B cell (primary cell): ENCODE results near the gene LHX4. TPM values are rescaled to one million over a fixed set of nuclear protein-coding genes. Genes with fewer than 3 reads are reported as not detected.

Experiments
- ATAC-seq: fragments of 200-7000 bp; cut with Tn5 transposase; one replicate; pipeline ENCODE4 v1.10.0; 2021; ENCODE audit warnings: low read depth, mild to moderate bottlenecking, moderate number of reproducible peaks, moderate library complexity
- CTCF ChIA-PET: fragments of 350-600 bp; sonication (Branson Sonifier 250); formaldehyde crosslinking; loops from one replicate; lab custom pipeline; 2021; ENCODE audit warnings: antibody characterized with exemption, inconsistent platforms; lab: Charles Lee
- POLR2A ChIA-PET: fragments of 350-600 bp; sonication (Branson Sonifier 250); formaldehyde crosslinking; loops from one replicate; lab custom pipeline; 2021; ENCODE audit warnings: antibody characterized with exemption; lab: Charles Lee
- DNase-seq: peaks from one replicate; pipeline ENCODE4 v3.0.0; 2013
- H2AFZ ChIP-seq: 2 replicates; pipeline ENCODE4 v1.6.1; 2012; ENCODE audit warnings: mild to moderate bottlenecking, low read depth, low read length; ENCODE audit not compliant: insufficient read depth, poor library complexity, severe bottlenecking
- H3K27ac ChIP-seq, 2 donors: 1 replicate in 1 of 2; 2 replicates in 1 of 2; pipeline ENCODE4 v1.5.1; 2012 to 2013; ENCODE audit warnings: low read length in 2 of 2, mild to moderate bottlenecking in 2 of 2, moderate library complexity in 1 of 2
- H3K27me3 ChIP-seq, 4 experiments: fragments of 200-600 bp in 1 of 4; sonication (generic) in 1 of 4; replicated peaks in 1 of 4; 1 replicate in 2 of 4; 2 replicates in 2 of 4; pipeline versions ENCODE4 v1.6.1 to v1.7.0; 2013 to 2016; ENCODE audit warnings: low read length in 3 of 4, mild to moderate bottlenecking in 2 of 4, mixed read lengths in 1 of 4, moderate library complexity in 1 of 4; ENCODE audit not compliant: insufficient read depth in 4 of 4, control insufficient read depth in 3 of 4; ENCODE audit errors: control extremely low read depth in 1 of 4
- H3K36me3 ChIP-seq, 2 experiments: replicated peaks in 1 of 2; 1 replicate in 1 of 2; 2 replicates in 1 of 2; pipeline versions ENCODE4 v1.6.1 to v1.7.1; 2013; ENCODE audit warnings: low read length in 1 of 2; ENCODE audit not compliant: insufficient read depth in 2 of 2, control insufficient read depth in 1 of 2; ENCODE audit errors: control extremely low read depth in 1 of 2, extremely low read depth in 1 of 2
- H3K4me1 ChIP-seq, 2 donors: fragments of 200-600 bp in 1 of 2; sonication (generic) in 1 of 2; 1 replicate in 1 of 2; 2 replicates in 1 of 2; pipeline versions ENCODE4 v1.5.1 to v1.6.1; 2013 to 2017; ENCODE audit warnings: low read length in 2 of 2; ENCODE audit not compliant: control insufficient read depth in 2 of 2, insufficient read depth in 2 of 2
- H3K4me2 ChIP-seq: replicated peaks from 2 replicates; pipeline ENCODE3; 2012; ENCODE audit warnings: mild to moderate bottlenecking, low read depth, low read length; ENCODE audit not compliant: poor library complexity, severe bottlenecking
- H3K4me3 ChIP-seq, 5 experiments: fragments of 200-600 bp in 1 of 5; sonication (generic) in 1 of 5; 1 replicate in 3 of 5; 2 replicates in 2 of 5; pipeline versions ENCODE4 v1.5.1 to v1.7.0; 2011 to 2016; ENCODE audit warnings: low read length in 4 of 5, mild to moderate bottlenecking in 4 of 5, low read depth in 2 of 5, control low read depth in 1 of 5, moderate library complexity in 1 of 5; ENCODE audit not compliant: insufficient read depth in 1 of 5; ENCODE audit errors: control extremely low read depth in 1 of 5, extremely low read depth in 1 of 5
- H3K79me2 ChIP-seq: fragments of 200-600 bp; sonication (generic); one replicate; pipeline ENCODE4 v1.6.0; 2016; ENCODE audit warnings: low read length; ENCODE audit not compliant: control insufficient read depth, insufficient read depth
- H3K9ac ChIP-seq: fragments of 200-600 bp; sonication (generic); 2 replicates; pipeline ENCODE4 v1.6.1; 2017; ENCODE audit warnings: mild to moderate bottlenecking, low read length, moderate library complexity
- H3K9me3 ChIP-seq, 3 donors: one replicate each; pipeline versions ENCODE4 v1.6.1 to v1.7.1; 2013; ENCODE audit warnings: low read length in 2 of 3; ENCODE audit not compliant: control insufficient read depth in 2 of 3, insufficient read depth in 1 of 3; ENCODE audit errors: control extremely low read depth in 1 of 3
- H4K20me1 ChIP-seq: 2 replicates; pipeline ENCODE4 v1.6.0; 2012; ENCODE audit warnings: mild to moderate bottlenecking, low read length; ENCODE audit not compliant: insufficient read depth, control insufficient read depth, poor library complexity, severe bottlenecking
- H3K27ac Mint-ChIP-seq: one replicate; pipeline ENCODE4 v1.8.0; 2021; ENCODE audit warnings: mixed read lengths
- H3K27me3 Mint-ChIP-seq: one replicate; pipeline ENCODE4 v1.8.0; 2021; ENCODE audit warnings: mixed read lengths
- H3K4me1 Mint-ChIP-seq: one replicate; pipeline ENCODE4 v1.8.0; 2021; ENCODE audit warnings: mixed read lengths
- H3K4me3 Mint-ChIP-seq: one replicate; pipeline ENCODE4 v1.8.0; 2021; ENCODE audit warnings: mixed read lengths
- H3K9me3 Mint-ChIP-seq: one replicate; pipeline ENCODE4 v1.8.0; 2022; ENCODE audit warnings: mixed read lengths; ENCODE audit not compliant: insufficient read depth
- EZH2 ChIP-seq: IDR thresholded peaks from 2 replicates; pipeline ENCODE4 v1.6.1; 2012; ENCODE audit warnings: borderline replicate concordance, low read depth, mild to moderate bottlenecking, moderate library complexity, low read length; ENCODE audit not compliant: insufficient read depth, poor library complexity, severe bottlenecking
- WGBS: methylation state at CpG from one replicate; pipeline ENCODE4 v1.1.5; 2013; ENCODE audit warnings: missing lambda C conversion rate; ENCODE audit not compliant: insufficient coverage; 5-methylcytosine and 5-hydroxymethylcytosine counted together
- intact Hi-C: fragments of 100-400 bp; cut with micrococcal nuclease; formaldehyde crosslinking; loops from one replicate; pipeline ENCODE4 v1.10.0; 2022
- polyA plus RNA-seq: library from polyadenylated mRNA; depleted of rRNA; stranded (reverse); fragments of >200 nt; gene quantifications from 2 replicates; pipeline ENCODE4 v1.2.3, GENCODE V29; 2012
- total RNA-seq, 2 donors: library from RNA; stranded (reverse); fragments of 120-200 nt in 1 of 2; gene quantifications; 1 replicate in 1 of 2; 2 replicates in 1 of 2; pipeline versions ENCODE4 v1.2.3 to v1.2.4, GENCODE V29; 2013 to 2022
- TF ChIP-seq, protein P1 (sequence below): fragments of 200-600 bp; IDR thresholded peaks from one replicate; pipeline ENCODE4 v1.8.0; 2022; ENCODE audit warnings: antibody characterized with exemption, mild to moderate bottlenecking

LHX4 gene
- total and polyA plus RNA-seq, 2 donors (not counting 1 experiment from before 2014, with no cell fraction given) = not detected

DNA sequence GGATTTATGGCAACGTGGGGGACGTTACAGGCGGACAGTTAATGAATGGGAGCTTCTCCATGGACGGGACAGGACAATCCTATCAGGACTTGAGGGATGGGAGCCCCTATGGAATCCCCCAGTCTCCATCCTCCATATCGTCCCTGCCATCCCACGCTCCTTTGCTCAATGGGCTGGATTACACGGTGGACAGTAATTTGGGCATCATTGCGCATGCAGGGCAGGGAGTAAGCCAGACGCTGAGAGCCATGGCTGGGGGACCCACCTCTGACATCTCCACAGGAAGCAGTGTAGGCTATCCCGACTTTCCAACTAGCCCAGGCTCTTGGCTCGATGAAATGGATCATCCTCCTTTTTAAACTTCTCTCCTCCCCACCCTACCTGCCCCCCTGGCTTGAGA is 44.2 kb downstream of the LHX4 start:
- no peaks in the 10 kb centered on the region for H3K9me3 Mint-ChIP-seq
- no peak for DNase-seq
- H3K4me3 Mint-ChIP-seq = no peak overlapping the region
- Histone ChIP-seq H3K36me3 (peaks cover 0 to 17% of the 10 kb centered on the region in 2 experiments), H3K27ac (no peak overlapping the region), H4K20me1 (no peaks in the 10 kb centered on the region), H3K4me1 (peaks cover 0 to 3% of the 10 kb centered on the region in 2 donors), H3K27me3 (no peaks in the 10 kb centered on the region), H3K4me2 (no peak overlapping the region), H3K9me3 (no peaks in the 10 kb centered on the region), H2AFZ (no peak overlapping the region), H3K4me3 (no peak overlapping the region), H3K79me2 (no peaks in the 10 kb centered on the region), H3K9ac (no peak overlapping the region)
- H3K4me1 Mint-ChIP-seq = no peaks in the 10 kb centered on the region
- WGBS = 98% methylated on average over 10 of the region's 11 CpGs
- ChIA-PET POLR2A (no interaction called here), CTCF (no interaction called here)
- TF ChIP-seq EZH2 = no peak
- TF ChIP-seq, protein P1, sequence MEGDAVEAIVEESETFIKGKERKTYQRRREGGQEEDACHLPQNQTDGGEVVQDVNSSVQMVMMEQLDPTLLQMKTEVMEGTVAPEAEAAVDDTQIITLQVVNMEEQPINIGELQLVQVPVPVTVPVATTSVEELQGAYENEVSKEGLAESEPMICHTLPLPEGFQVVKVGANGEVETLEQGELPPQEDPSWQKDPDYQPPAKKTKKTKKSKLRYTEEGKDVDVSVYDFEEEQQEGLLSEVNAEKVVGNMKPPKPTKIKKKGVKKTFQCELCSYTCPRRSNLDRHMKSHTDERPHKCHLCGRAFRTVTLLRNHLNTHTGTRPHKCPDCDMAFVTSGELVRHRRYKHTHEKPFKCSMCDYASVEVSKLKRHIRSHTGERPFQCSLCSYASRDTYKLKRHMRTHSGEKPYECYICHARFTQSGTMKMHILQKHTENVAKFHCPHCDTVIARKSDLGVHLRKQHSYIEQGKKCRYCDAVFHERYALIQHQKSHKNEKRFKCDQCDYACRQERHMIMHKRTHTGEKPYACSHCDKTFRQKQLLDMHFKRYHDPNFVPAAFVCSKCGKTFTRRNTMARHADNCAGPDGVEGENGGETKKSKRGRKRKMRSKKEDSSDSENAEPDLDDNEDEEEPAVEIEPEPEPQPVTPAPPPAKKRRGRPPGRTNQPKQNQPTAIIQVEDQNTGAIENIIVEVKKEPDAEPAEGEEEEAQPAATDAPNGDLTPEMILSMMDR = no peak
- ATAC-seq = no peak
- no peaks in the 10 kb centered on the region for H3K27me3 Mint-ChIP-seq
- H3K27ac Mint-ChIP-seq = no peak overlapping the region
- intact Hi-C loops = no loop called here

DNA sequence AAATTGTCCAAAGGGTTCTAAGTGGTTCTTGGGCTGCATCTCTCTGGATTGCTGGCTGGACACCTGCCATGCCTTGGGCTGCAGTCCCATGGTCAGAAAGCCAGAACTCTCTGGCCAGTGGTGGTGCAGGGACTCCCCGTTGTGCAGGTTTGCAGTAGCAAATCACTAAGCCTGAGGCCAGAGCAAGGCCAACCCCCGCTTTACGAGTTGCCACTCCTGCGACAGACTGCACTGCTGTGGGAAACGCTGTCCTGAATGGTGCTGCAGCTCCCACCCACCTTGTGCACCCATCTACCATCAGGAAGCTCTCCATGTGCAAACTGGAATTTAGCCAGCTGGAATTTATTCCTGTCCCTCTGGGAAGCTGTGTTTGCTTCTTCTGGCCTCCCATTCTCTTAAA is 45.7 kb downstream of the LHX4 start:
- H3K36me3 ChIP-seq = peaks cover 4 to 21% of the 10 kb centered on the region in 2 experiments
- no peaks in the 10 kb centered on the region for H3K9me3 ChIP-seq
- no peak overlapping the region for H3K27ac ChIP-seq
- H3K9me3 Mint-ChIP-seq = no peaks in the 10 kb centered on the region
- no peak overlapping the region for H3K4me2 ChIP-seq
- H3K4me3 Mint-ChIP-seq = no peak overlapping the region
- ATAC-seq = no peak
- no peaks in the 10 kb centered on the region for H3K79me2 ChIP-seq
- no peak for TF ChIP-seq EZH2
- TF ChIP-seq, protein P1 = no peak
- no peak for DNase-seq
- peaks cover 2% of the 10 kb centered on the region for H3K4me1 Mint-ChIP-seq
- no peak overlapping the region for H2AFZ ChIP-seq
- H3K27me3 Mint-ChIP-seq = no peaks in the 10 kb centered on the region
- H3K4me1 ChIP-seq = peaks cover 0 to 7% of the 10 kb centered on the region in 2 donors
- CTCF ChIA-PET = no interaction called here
- no peak overlapping the region for H3K27ac Mint-ChIP-seq
- no peaks in the 10 kb centered on the region for H4K20me1 ChIP-seq
- no peaks in the 10 kb centered on the region for H3K27me3 ChIP-seq
- intact Hi-C loops = no loop called here
- H3K9ac ChIP-seq = no peak overlapping the region
- POLR2A ChIA-PET = no interaction called here
- WGBS = 100% methylated on average over 5 of the region's 5 CpGs
- no peak overlapping the region for H3K4me3 ChIP-seq
